ENCODE data around the gene CEACAM4. TPM values are rescaled to one million over a fixed set of nuclear protein-coding genes. Genes with fewer than 3 reads are reported as not detected.

Gene CEACAM4
- total RNA-seq, 4 donors from 2014 or later: 0.46 to 3.3 (median 1.1) TPM

DNA sequence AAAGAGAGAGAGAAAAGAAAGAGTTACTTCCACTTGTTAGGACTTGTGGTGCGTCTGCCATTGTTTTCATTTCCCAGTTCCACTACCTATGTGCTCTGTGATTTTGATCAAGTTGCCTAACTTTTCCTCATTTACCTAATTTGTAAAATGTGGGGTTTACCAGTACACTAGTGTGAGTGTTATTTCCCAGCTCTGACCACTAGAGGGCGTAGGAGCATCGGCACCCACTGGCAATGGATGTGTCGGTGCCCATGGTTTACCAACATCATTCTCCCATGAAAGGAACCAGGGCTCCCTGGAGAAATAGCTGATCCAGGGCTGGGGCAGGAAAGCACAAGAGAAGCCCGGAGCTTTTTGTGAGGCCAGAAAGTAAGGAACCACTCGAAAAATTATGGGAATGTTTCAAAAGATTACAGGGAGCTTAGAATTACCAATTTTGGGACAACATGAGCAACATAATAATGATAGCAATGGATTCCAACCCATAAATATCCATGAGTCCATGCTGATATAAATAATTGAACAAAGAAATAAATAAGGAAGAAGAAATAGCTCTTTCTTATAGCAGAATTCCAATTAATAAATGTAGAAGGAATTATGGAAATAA is 15.1 kb upstream of the CEACAM4 start:
- no peaks in the 10 kb centered on the region for H3K36me3 ChIP-seq
- no peak overlapping the region for H3K4me3 ChIP-seq
- no peak for TF ChIP-seq POLR2A (IDR thresholded peaks at IDR 0.05; ENCODE audit: low read depth)
- TF ChIP-seq, protein P1, sequence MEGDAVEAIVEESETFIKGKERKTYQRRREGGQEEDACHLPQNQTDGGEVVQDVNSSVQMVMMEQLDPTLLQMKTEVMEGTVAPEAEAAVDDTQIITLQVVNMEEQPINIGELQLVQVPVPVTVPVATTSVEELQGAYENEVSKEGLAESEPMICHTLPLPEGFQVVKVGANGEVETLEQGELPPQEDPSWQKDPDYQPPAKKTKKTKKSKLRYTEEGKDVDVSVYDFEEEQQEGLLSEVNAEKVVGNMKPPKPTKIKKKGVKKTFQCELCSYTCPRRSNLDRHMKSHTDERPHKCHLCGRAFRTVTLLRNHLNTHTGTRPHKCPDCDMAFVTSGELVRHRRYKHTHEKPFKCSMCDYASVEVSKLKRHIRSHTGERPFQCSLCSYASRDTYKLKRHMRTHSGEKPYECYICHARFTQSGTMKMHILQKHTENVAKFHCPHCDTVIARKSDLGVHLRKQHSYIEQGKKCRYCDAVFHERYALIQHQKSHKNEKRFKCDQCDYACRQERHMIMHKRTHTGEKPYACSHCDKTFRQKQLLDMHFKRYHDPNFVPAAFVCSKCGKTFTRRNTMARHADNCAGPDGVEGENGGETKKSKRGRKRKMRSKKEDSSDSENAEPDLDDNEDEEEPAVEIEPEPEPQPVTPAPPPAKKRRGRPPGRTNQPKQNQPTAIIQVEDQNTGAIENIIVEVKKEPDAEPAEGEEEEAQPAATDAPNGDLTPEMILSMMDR (IDR thresholded peaks at IDR 0.05): peak; percentile 63 to 81 (median 72)
- no peaks in the 10 kb centered on the region for H3K4me1 ChIP-seq
- H3K9me3 ChIP-seq: no peaks in the 10 kb centered on the region
- intact Hi-C loops (cut with DNase I): no loop called here
- DNase-seq (ENCODE audit: extremely low spot score): no peak
- WGBS: 7% methylated on average over 6 of the region's 6 CpGs
- H3K27ac ChIP-seq (replicated peaks in 1 of 4): no peak overlapping the region
- peaks cover 0 to 47% (median 0%) of the 10 kb centered on the region in 4 donors for H3K27me3 ChIP-seq

DNA sequence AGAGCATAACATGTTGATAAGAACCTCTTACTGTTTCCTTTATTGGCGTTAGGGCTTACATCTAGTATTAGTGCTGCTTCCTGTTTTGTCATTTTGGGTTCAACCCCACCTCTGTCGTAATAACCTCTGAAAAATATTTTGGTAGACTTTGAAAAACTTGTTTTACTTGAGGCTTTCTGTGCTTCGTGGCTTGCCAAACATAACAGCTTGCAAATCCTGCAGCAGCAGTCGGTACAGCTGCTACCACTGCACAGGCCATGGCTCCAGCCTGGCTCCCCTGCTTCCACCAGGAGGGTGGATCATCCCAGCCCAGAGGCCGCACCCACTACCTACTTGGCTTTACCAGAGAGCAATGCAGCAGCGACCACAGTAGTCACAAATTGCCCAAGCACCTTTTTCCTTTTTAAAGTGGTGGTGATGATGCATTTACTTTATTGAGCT is 11.8 kb upstream of the CEACAM4 start:
- DNase-seq (ENCODE audit: extremely low spot score): no peak
- WGBS: 41% methylated on average over 4 of the region's 6 CpGs
- intact Hi-C loops (cut with DNase I): no loop called here
- Histone ChIP-seq H3K36me3 (no peaks in the 10 kb centered on the region), H3K27me3 (peaks cover 0 to 51% (median 0%) of the 10 kb centered on the region in 4 donors), H3K27ac (replicated peaks in 1 of 4) (no peak overlapping the region), H3K4me1 (no peaks in the 10 kb centered on the region), H3K9me3 (peaks cover 0 to under 1% (median 0%) of the 10 kb centered on the region in 4 donors), H3K4me3 (no peak overlapping the region)
- TF ChIP-seq, protein P1 (IDR thresholded peaks at IDR 0.05): no peak

DNA sequence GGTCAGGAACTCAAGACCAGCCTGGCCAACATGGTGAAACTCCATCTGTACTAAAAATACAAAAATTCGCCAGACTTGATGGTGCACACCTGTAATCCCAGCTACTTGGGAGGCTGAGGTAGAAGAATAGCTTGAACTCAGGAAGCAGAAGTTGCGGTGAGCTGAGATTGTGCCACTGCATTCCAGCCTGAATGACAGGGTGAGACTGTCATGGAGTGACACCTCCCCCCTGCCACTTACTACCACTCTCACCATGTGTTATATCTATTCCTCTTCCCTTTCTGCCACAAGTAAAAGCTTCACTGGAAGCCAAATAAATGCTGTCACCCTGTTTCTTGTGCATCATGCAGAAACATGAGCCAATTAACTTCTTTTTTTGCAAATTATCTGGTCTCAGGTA is 10.6 kb upstream of the CEACAM4 start:
- no peak overlapping the region for H3K4me3 ChIP-seq
- DNase-seq (ENCODE audit: extremely low spot score): no peak
- 25% methylated on average over 2 of the region's 2 CpGs for WGBS
- H3K27me3 ChIP-seq: peaks cover 0 to 51% (median 0%) of the 10 kb centered on the region in 4 donors
- intact Hi-C loops (cut with DNase I): no loop called here
- no peaks in the 10 kb centered on the region for H3K4me1 ChIP-seq
- H3K36me3 ChIP-seq: no peaks in the 10 kb centered on the region
- H3K9me3 ChIP-seq: peaks cover 0 to 4% (median 0%) of the 10 kb centered on the region in 4 donors
- no peak overlapping the region for H3K27ac ChIP-seq (replicated peaks in 1 of 4)
- TF ChIP-seq EP300 (IDR thresholded peaks at IDR 0.05) (no peak), POLR2A (IDR thresholded peaks at IDR 0.05; ENCODE audit: low read depth) (no peak), POLR2AphosphoS5 (IDR thresholded peaks at IDR 0.05) (no peak)
- TF ChIP-seq, protein P1 (IDR thresholded peaks at IDR 0.05): no peak

DNA sequence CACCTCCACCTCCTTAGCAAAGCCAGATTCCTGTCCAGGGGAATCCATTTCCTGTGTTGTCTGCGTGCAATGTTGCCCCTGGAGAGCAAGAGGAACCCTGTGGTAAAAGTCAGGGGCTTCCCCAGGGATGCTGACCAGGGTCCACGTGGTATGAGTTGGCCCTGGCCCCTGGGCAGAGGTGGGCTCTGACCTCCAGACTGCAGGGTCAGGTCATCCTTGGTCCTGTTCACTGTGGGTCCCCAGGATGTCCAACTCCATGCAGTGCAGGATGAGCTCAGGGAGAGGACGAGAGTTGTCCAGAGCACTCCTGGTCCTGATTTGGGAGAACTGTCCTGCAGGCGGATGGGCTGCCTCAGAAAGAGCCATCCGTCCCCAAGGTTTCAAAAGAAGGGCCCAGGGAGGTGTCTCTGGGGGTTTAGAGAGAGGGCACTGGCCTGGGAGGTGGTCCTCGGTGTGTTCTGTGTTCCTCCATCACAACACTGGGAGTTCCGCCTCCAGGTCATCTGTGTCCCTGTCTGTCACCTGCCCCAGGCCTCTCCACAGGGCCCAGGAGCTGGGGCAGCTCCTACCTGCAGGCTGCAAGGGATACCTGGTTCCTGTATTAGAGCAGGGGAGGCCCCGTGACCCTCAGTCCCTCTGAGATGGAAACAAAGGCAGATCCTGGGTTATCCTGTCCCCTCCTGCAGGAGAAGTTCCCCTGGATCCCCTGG is 1.2 kb upstream of the CEACAM4 start:
- Histone ChIP-seq H3K27me3 (peaks cover 0 to 36% (median 0%) of the 10 kb centered on the region in 4 donors), H3K36me3 (no peaks in the 10 kb centered on the region), H3K4me3 (no peak overlapping the region), H3K27ac (replicated peaks in 1 of 4) (no peak overlapping the region), H3K4me1 (no peaks in the 10 kb centered on the region), H3K9me3 (peaks cover 0 to 17% (median 5%) of the 10 kb centered on the region in 4 donors)
- intact Hi-C loops (cut with DNase I): no loop called here
- TF ChIP-seq, protein P1 (IDR thresholded peaks at IDR 0.05): no peak
- TF ChIP-seq POLR2AphosphoS5 (IDR thresholded peaks at IDR 0.05) (no peak), EP300 (IDR thresholded peaks at IDR 0.05) (no peak), POLR2A (IDR thresholded peaks at IDR 0.05; ENCODE audit: low read depth) (no peak)
- 71% methylated on average over 7 of the region's 8 CpGs for WGBS
- peak; percentile 74 for DNase-seq (ENCODE audit: extremely low spot score)

All from esophagus muscularis mucosa (tissue), 4 donors.